GM12878 (cell line): ENCODE measurements around the gene ANKRD62. TPM values are rescaled to one million over a fixed set of nuclear protein-coding genes. Genes with fewer than 3 reads are reported as not detected.

Experiments
- ATF7 ChIP-seq: fragments of 450-650 bp; IDR thresholded peaks from 2 replicates; pipeline ENCODE4 v1.6.1; 2016; ENCODE audit warnings: low read depth, mild to moderate bottlenecking
- CEBPZ ChIP-seq: fragments of 150-350 bp; IDR thresholded peaks from 2 replicates; pipeline ENCODE4 v1.6.1; 2016; ENCODE audit warnings: low read depth, low read length
- EED ChIP-seq: sonication (generic); IDR thresholded peaks from 2 replicates; pipeline ENCODE4 v1.6.1; 2016; ENCODE audit warnings: antibody characterized with exemption, low read depth
- FOXK2 ChIP-seq: fragments of 450-650 bp; IDR thresholded peaks from 2 replicates; pipeline ENCODE4 v1.6.1; 2017; ENCODE audit warnings: mild to moderate bottlenecking, moderate library complexity
- IKZF2 ChIP-seq, 2 experiments: fragments of 450-650 bp; IDR thresholded peaks; 2 replicates each; pipeline ENCODE4 v1.6.1; 2017; ENCODE audit warnings: mild to moderate bottlenecking in 2 of 2, moderate library complexity in 2 of 2
- MEF2A ChIP-seq: IDR thresholded peaks from 2 replicates; pipeline ENCODE4 v1.6.1; 2011; ENCODE audit warnings: low read depth, mild to moderate bottlenecking, low read length, moderate library complexity; ENCODE audit not compliant: insufficient read depth
- MTA2 ChIP-seq: fragments of 450-650 bp; IDR thresholded peaks from 2 replicates; pipeline ENCODE4 v1.6.1; 2016; ENCODE audit warnings: low read depth, mild to moderate bottlenecking, moderate library complexity
- NFXL1 ChIP-seq: fragments of 450-650 bp; IDR thresholded peaks from 2 replicates; pipeline ENCODE4 v1.6.1; 2017; ENCODE audit warnings: antibody characterized with exemption, mild to moderate bottlenecking, borderline replicate concordance
- NR2C1 ChIP-seq: fragments of 450-650 bp; IDR thresholded peaks from 2 replicates; pipeline ENCODE4 v1.6.1; 2017; ENCODE audit warnings: antibody characterized with exemption, mild to moderate bottlenecking, moderate library complexity
- RAD51 ChIP-seq: fragments of 450-650 bp; IDR thresholded peaks from 2 replicates; pipeline ENCODE4 v1.6.1; 2016; ENCODE audit warnings: moderate library complexity, mild to moderate bottlenecking, inconsistent platforms
- RCOR1 ChIP-seq: conservative IDR thresholded peaks from 2 replicates; pipeline ENCODE4 v1.6.1; 2012; ENCODE audit warnings: low read depth, low read length, improper control_type of control experiment
- SIX5 ChIP-seq: IDR thresholded peaks from 2 replicates; pipeline ENCODE4 v1.6.1; 2011; ENCODE audit warnings: mild to moderate bottlenecking, low read depth, low read length, moderate library complexity; ENCODE audit not compliant: severe bottlenecking
- SKIL ChIP-seq: fragments of 450-650 bp; IDR thresholded peaks from 2 replicates; pipeline ENCODE4 v1.6.1; 2017; ENCODE audit warnings: mild to moderate bottlenecking, low read depth, inconsistent platforms; ENCODE audit not compliant: poor library complexity, severe bottlenecking
- SMARCA5 ChIP-seq: fragments of 450-650 bp; IDR thresholded peaks from 2 replicates; pipeline ENCODE4 v1.6.1; 2017; ENCODE audit warnings: mild to moderate bottlenecking
- SPI1 ChIP-seq: IDR thresholded peaks from 2 replicates; pipeline ENCODE4 v1.6.1; 2011; ENCODE audit warnings: low read depth, mild to moderate bottlenecking, low read length, moderate library complexity, borderline replicate concordance; ENCODE audit not compliant: insufficient read depth
- SREBF2 ChIP-seq: IDR thresholded peaks from 2 replicates; pipeline ENCODE4 v1.6.1; 2012; ENCODE audit warnings: mild to moderate bottlenecking, low read length
- ZSCAN29 ChIP-seq: fragments of 450-650 bp; IDR thresholded peaks from 2 replicates; pipeline ENCODE4 v1.6.1; 2017; ENCODE audit warnings: mild to moderate bottlenecking, moderate library complexity
- polyA plus RNA-seq, 11 experiments: library from polyadenylated mRNA; depleted of rRNA in 4 of 11; unstranded in 6 of 11; stranded (reverse) in 5 of 11; fragments of >200 nt; fragmentation: Nextera tagmentation in 4 of 11; fragmentation: Illumina TruSeq in 1 of 11; extraction: Ambion mirVana in 4 of 11; extraction: Trizol in 1 of 11; gene quantifications; 1 replicate in 1 of 11; 2 replicates in 10 of 11; pipeline versions ENCODE4 v1.2.1 to v1.2.3, GENCODE V29; 2011 to 2016; ENCODE audit warnings: inconsistent platforms in 2 of 11, missing spikeins in 2 of 11, low read depth in 1 of 11
- total RNA-seq, 4 experiments: library from RNA; depleted of rRNA in 3 of 4; stranded (reverse); fragments of >200 nt in 3 of 4; fragmentation: Illumina TruSeq in 1 of 4; extraction: Trizol in 1 of 4; gene quantifications; 2 replicates each; pipeline versions ENCODE4 v1.2.1 to v1.2.3, GENCODE V29; 2013 to 2021

The ANKRD62 gene
- total and polyA plus RNA-seq, 10 of the 15 experiments (the other 5 are each of a cell fraction or from before 2014, with no cell fraction given) = not detected

GRCh38 chr18:12049978-12050811, 43.4 kb upstream of the ANKRD62 start (continued):
- no peak for TF ChIP-seq SREBF2
- TF ChIP-seq FOXK2 = no peak
- 0 out of 2 replicates have a peak, but pooled peaks have one; percentile 69 for TF ChIP-seq RCOR1
- TF ChIP-seq NR2C1 = no peak
- no peak for TF ChIP-seq NFXL1
- no peak for TF ChIP-seq SIX5
- TF ChIP-seq SKIL = peak; percentile 49
- peak; percentile 100 for TF ChIP-seq SPI1
- peak; percentile 94 for TF ChIP-seq EED
- TF ChIP-seq CEBPZ = no peak
- TF ChIP-seq IKZF2 (IDR thresholded peaks at IDR 0.05) = peak; percentile 96
- TF ChIP-seq MTA2 = peak; percentile 95
- TF ChIP-seq SMARCA5 = no peak
- TF ChIP-seq RAD51 = no peak
- TF ChIP-seq ATF7 = peak; percentile 27; the same call in 1 of the 2 replicates
- TF ChIP-seq MEF2A = 0 out of 2 replicates have a peak, but pooled peaks have one; percentile 7
- no peak for TF ChIP-seq ZSCAN29
